Panc1 (cell line): ENCODE data around the gene HTR3C.

Experiments used
- CTCF ChIP-seq: fragments of 450-650 bp; IDR thresholded peaks from 2 replicates; pipeline ENCODE4 v1.5.1; 2017; ENCODE audit warnings: mild to moderate bottlenecking
- POLR2AphosphoS5 ChIP-seq: IDR thresholded peaks from 2 replicates; pipeline ENCODE4 v1.6.1; 2012; ENCODE audit warnings: mild to moderate bottlenecking, low read depth, low read length, moderate library complexity
- REST ChIP-seq, 2 experiments: IDR thresholded peaks; 2 replicates each; pipeline ENCODE4 v1.6.1; 2011 to 2012; ENCODE audit warnings: low read depth in 2 of 2, control low read depth in 1 of 2, low read length in 1 of 2, mild to moderate bottlenecking in 1 of 2, moderate library complexity in 1 of 2; ENCODE audit not compliant: insufficient read depth in 1 of 2
- SIN3A ChIP-seq: IDR thresholded peaks from 2 replicates; pipeline ENCODE4 v1.6.1; 2012; ENCODE audit warnings: low read depth, mild to moderate bottlenecking, low read length, moderate library complexity, borderline replicate concordance; ENCODE audit not compliant: insufficient read depth
- TCF7L2 ChIP-seq: IDR thresholded peaks from 2 replicates; pipeline ENCODE4 v1.6.1; 2011; ENCODE audit warnings: mild to moderate bottlenecking, low read depth, low read length, inconsistent platforms

- no peak for TF ChIP-seq POLR2AphosphoS5
- no peak for TF ChIP-seq CTCF
- no peak for TF ChIP-seq REST (IDR thresholded peaks at IDR 0.05; ENCODE audit: insufficient read depth in 1 of 2, low read depth in 2 of 2, low read length in 1 of 2)
- no peak for TF ChIP-seq TCF7L2
- no peak for TF ChIP-seq SIN3A
Measured at GRCh38 chr3:184092199-184092598, 39.4 kb downstream of the HTR3C start.
